Left colon (tissue), 2 donors: Measurements from ENCODE around the gene CBL. TPM values are rescaled to one million over a fixed set of nuclear protein-coding genes. Genes with fewer than 3 reads are reported as not detected.
A peak's percentile ranks its signal among the peaks of the same experiment; 100 is the strongest.
"Not testable (repeated sequence)": the region's sequence is repeated elsewhere in the genome, so short reads cannot be mapped to it uniquely, and the experiment has no call there.

ENCODE experiments used
- ATAC-seq: fragments of 200-7000 bp; cut with Tn5 transposase; one replicate; pipeline ENCODE4 v1.9.1; 2020; ENCODE audit warnings: mild to moderate bottlenecking, moderate library complexity
- DNase-seq, 2 donors: peaks; one replicate each; pipeline ENCODE4 v3.0.0-alpha.2; 2020
- intact Hi-C, 2 donors: fragments of 100-400 bp; cut with DNase I in 1 of 2; cut with micrococcal nuclease in 1 of 2; formaldehyde crosslinking; loops; one replicate each; pipeline versions ENCODE4 v1.11.2 to v1.14.0; 2022; cut with DNase I, micrococcal nuclease
- total RNA-seq, 2 donors: library from RNA; stranded (reverse); fragmentation: NEBNext Ultra II Directional; extraction: Animal tissue kit (Norgen Biotek cat#: 25700); gene quantifications; one replicate each; pipeline ENCODE4 v1.2.1, GENCODE V29; 2021
- donor health status: DM: no; HTN: no; CAD: no.
- donor health status: DM: yes; HTN: yes; CAD: no.

CBL gene
- total RNA-seq, 2 donors from 2014 or later, result 12.4 to 14.1 TPM

GRCh38 chr11:119201236-119201635, 4.9 kb upstream of the CBL start:
- DNase-seq, result not testable (repeated sequence)

GRCh38 chr11:119202554-119202953, 3.6 kb upstream of the CBL start:
- intact Hi-C loops, result no loop called here
- DNase-seq, result no peak
- ATAC-seq, result no peak

More at GRCh38 chr11:119201236-119201635, 4.9 kb upstream of the CBL start:
- ATAC-seq, intact Hi-C loops: not testable (repeated sequence)

DNA sequence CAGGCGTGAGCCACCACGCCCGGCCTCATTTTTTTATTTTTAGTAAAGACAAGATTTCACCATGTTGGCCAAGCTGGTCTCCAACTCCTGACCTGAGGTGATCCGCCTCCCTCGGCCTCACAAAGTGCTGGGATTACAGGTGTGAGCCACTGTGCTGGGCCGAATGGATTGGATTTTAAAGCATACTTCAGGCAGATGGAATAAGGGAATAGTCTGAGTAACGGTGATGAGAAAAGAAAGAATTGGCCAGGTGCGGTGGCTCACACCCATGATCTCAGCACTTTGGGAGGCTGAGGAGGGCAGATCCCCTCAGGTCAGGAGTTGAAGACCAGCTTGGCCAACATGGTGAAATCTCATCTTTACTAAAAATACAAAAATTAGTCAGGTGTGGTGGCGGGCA, 2.1 kb upstream of the CBL start:
- no peak for ATAC-seq
- intact Hi-C loops, result no loop called here
- DNase-seq, result no peak

DNA sequence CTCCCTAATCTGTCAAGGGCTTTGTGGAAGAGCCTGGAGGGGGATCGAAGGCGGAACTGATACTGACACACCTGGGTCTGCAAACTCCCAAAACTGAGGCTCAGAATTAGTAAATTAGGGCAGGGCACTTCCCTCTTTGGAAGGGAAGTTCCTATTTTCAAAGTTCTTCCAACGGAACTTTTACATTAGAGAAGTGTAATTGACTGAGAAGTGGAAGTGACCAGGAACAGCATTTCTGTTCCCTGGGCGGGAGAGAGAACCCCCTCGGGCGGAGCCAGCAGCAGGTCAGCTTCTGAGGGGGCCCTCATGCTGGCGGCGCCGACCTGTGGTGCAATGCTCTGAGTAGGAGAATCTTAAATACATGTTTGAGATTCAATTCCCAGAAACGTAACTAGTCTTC, 1.1 kb upstream of the CBL start:
- intact Hi-C loops, result loop anchor here in 1 of 2 donors (5.0 kb wide), 1 partner anchor 117 kb away; no protein-coding TSS in a partner anchor
- ATAC-seq, result no peak

GRCh38 chr11:119206511-119207414, 624 bp downstream of the CBL start:
- DNase-seq, result peak; percentile 58 to 72
- intact Hi-C loops, result loop anchor here in 1 of 2 donors (5.0 kb wide), 1 partner anchor 116 kb away; no protein-coding TSS in a partner anchor
- ATAC-seq, result peak; percentile 33

More for the DNA sequence above, 1.1 kb upstream of the CBL start:
- DNase-seq, result peak in 1 of 2 donors; percentile 29

DNA sequence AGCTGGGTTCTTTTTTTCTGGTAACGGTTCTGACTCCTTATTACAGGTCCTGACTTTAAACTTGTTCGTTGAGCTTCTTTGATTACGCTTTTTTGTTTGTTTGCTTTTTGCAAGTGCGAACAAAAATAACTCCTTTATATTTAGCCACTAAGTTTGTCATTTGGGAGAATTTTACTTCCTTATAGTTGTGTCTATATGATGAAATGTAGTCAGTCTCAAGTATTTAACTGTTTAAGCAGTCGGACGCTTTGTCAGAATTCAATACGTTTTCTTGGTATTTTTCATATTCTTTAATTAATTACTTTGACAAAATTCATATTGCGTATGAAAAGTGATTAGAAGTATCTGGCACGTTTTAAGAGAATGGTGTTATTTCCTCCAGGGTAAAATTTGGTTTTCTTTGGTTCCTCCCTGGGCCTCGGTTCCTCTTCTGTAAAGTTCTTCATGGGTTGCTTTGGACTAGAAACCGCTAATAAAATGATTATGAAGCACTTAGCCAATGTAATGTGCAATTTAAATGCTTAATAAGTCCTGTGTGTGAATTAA, 1.3 kb downstream of the CBL start:
- ATAC-seq (no peak), DNase-seq (no peak)
- intact Hi-C loops, result loop anchor here in 1 of 2 donors (5.0 kb wide), 1 partner anchor 115 kb away; no protein-coding TSS in a partner anchor

GRCh38 chr11:119209186-119209585, 3.0 kb downstream of the CBL start:
- no peak for DNase-seq
- ATAC-seq, result no peak
- intact Hi-C loops, result loop anchor here in 1 of 2 donors (5.0 kb wide), 1 partner anchor 113 kb away; no protein-coding TSS in a partner anchor

DNA sequence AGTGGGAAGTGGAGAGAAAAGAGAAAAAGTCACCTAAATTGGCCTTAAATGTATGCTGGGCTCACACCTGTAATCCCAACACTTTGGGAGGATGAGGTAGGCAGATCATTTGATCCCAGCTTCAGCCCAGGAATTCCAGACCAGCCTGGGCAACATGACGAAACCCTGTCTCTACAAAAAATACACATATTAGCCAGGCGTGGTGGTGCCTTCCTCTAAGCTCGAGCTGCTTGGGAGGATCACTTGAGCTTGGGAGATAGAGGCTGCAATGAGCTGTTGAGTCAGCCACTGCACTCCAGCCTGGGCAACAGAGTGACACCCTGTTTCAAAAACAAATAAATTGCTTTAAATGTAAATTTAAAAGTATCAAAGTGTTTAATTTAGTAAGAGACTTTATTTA, 3.9 kb downstream of the CBL start:
- intact Hi-C loops, result no loop called here
- no peak for ATAC-seq

DNA sequence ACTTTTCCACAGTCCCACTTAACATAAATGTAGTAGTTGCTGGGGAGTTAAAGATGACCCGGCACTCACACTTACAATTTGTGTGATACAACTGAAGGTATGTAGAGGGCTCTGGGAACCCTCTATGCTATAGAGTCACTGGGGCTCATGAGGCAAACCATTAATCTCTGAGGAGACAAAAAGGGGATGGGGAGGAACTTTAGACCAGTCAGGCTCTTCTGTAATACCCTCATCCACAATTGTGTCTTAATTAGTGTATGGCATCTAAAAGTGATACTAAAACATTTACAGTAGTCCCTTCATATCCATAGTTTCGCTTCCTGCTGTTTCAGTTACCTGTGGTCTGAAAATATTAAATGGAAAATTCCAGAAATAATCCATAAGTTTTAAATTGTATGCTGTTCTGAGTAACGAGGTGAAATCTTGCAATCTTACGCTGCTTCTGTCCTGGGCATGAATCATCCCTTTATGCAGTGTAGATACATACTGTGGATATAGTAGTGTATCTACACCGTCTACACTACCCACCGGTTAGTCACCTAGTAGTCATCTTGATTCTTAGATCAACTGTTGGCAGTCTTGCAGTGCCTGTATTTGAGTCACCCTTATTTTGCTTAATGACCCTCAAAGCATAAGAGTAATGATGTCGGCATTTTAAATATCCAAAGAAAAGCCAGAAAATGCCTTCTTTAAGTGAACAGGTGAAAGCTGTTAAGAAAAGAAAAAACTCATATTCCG, 12.2 kb downstream of the CBL start:
- DNase-seq, result no peak
- no peak for ATAC-seq
- intact Hi-C loops, result no loop called here

More for the DNA sequence above, 3.9 kb downstream of the CBL start:
- DNase-seq, result no peak

- intact Hi-C loops, result no loop called here
- peak; percentile 57 for ATAC-seq
- no peak for DNase-seq
These were observed 16.2 kb downstream of the CBL start for GRCh38 chr11:119222308-119222707.

DNA sequence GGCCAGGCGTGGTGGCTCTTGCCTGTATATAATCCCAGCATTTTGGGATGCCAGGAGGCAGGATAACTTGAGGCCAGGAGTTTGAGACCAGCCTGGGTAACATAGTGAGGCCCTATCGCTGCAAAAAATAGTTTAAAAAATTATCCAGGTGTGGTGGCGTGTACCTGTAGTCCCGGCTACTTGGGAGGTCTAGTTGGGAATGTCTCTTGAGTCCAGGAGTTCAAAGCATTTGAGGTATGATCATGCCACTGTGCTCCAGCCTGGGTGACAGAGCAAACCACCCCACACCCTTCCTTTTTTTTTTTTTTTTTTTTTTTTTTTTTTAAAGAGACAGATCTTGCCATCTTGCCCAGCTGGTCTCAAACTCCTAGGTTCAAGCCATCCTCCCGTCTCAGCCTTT, 16.8 kb downstream of the CBL start:
- ATAC-seq (no peak), DNase-seq (no peak)
- intact Hi-C loops, result no loop called here

DNA sequence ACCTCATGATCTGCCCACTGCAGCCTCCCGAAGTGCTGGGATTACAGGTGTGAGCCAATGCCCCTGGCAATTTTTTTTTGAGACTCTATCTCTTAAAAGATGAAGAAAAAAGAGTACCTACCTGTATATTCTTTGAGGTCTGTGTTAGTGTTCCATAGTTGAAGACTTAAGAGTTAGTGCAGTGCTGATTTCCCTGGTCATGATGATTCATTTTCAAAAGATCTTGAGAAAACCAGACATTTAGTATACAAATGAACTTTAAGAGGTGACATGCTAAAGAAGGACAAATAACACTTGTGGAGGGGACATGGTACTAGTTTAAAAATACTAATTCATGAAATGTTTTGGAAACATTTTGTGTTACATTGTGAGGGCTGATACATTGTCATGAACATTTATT, 17.7 kb downstream of the CBL start:
- ATAC-seq, result no peak
- no peak for DNase-seq
- intact Hi-C loops, result no loop called here

GRCh38 chr11:119228535-119229287, 22.6 kb downstream of the CBL start:
- DNase-seq, ATAC-seq, intact Hi-C loops: not testable (repeated sequence)

DNA sequence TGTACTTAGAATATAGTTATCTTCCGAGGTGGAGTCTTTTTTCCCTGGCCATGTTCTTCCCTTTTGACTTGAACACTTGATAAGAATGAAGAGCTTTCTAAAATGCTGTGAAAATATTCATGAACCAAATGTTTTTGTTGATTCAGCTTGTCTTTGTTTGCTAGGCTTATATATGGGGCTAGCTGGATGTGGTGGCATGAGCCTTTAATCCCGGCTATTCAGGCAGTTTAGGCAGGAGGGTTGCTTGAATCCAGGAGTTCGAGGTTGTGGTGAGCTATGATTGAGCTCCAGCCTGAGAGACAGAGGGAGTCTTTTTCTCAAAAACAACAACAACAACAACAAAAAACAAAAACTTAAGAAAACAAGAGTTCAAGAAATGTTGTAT, 23.1 kb downstream of the CBL start:
- intact Hi-C loops, result no loop called here
- ATAC-seq (no peak), DNase-seq (no peak)

- intact Hi-C loops, result no loop called here
- ATAC-seq (no peak), DNase-seq (no peak)
These were observed 23.6 kb downstream of the CBL start for GRCh38 chr11:119229741-119230140.

GRCh38 chr11:119236490-119236889, 30.4 kb downstream of the CBL start:
- intact Hi-C loops, result no loop called here
- no peak for DNase-seq
- no peak for ATAC-seq

DNA sequence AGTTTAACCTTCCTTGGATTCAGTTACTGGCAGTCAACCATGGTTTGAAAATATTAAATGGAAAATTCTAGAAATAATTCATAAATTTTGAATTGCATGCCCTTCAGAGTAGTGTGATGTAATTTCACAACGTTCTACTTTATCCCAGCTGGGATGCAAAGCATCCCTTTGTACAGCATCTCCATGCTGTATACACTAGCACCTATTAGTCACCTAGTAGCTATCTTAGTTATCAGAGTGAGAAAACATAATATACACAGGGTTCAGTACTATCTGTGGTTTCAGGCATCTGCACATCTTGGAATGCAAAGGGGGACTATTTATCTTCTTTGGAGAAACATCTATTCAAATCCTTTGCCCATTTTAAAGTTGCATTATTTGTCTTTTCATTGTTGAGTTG, 30.8 kb downstream of the CBL start:
- no peak for DNase-seq
- intact Hi-C loops, result no loop called here
- no peak for ATAC-seq

- ATAC-seq (no peak), DNase-seq (no peak)
- intact Hi-C loops, result no loop called here
These were observed 31.4 kb downstream of the CBL start for GRCh38 chr11:119237515-119237914.
